Lower leg skin (tissue), 4 donors: Measurements from ENCODE around the gene RERE. TPM values are rescaled to one million over a fixed set of nuclear protein-coding genes. Genes with fewer than 3 reads are reported as not detected.
"Not testable (repeated sequence)": the region's sequence is repeated elsewhere in the genome, so short reads cannot be mapped to it uniquely, and the experiment has no call there.

Source experiments
- DNase-seq, 2 donors: peaks; one replicate each; pipeline ENCODE4 v3.0.0-alpha.2; 2019; ENCODE audit warnings: low spot score in 2 of 2
- H3K4me3 ChIP-seq: fragments of 200-600 bp; sonication (generic); 2 replicates; pipeline ENCODE4 v1.5.1; 2017; ENCODE audit warnings: mild to moderate bottlenecking, low read depth; ENCODE audit not compliant: poor library complexity, severe bottlenecking
- POLR2A ChIP-seq, 2 donors: fragments of 450-650 bp; IDR thresholded peaks; one replicate each; pipeline ENCODE4 v1.6.1; 2016 to 2017; ENCODE audit warnings: antibody characterized with exemption in 2 of 2, mild to moderate bottlenecking in 1 of 2, moderate library complexity in 1 of 2
- WGBS, 2 donors: methylation state at CpG; one replicate each; pipeline ENCODE4 v1.1.5; 2018; 5-methylcytosine and 5-hydroxymethylcytosine counted together
- intact Hi-C: fragments of 100-400 bp; cut with DNase I; formaldehyde crosslinking; loops from one replicate; pipeline ENCODE4 v1.15.0; 2023; ENCODE audit warnings: low total_unique reads
- total RNA-seq, 4 donors: library from RNA; depleted of rRNA; stranded (reverse); fragments of >200 nt; gene quantifications; one replicate each; pipeline ENCODE4 v1.1.0, GENCODE V29; 2016
- TF ChIP-seq, protein P1 (sequence below), 3 donors: fragments of 450-650 bp; IDR thresholded peaks; one replicate each; pipeline ENCODE4 v1.5.1; 2016; ENCODE audit warnings: antibody characterized with exemption in 3 of 3, mild to moderate bottlenecking in 3 of 3, moderate library complexity in 2 of 3

Gene RERE
- total RNA-seq, 4 donors from 2014 or later: 41.0 to 84.9 (median 76.8) TPM

DNA sequence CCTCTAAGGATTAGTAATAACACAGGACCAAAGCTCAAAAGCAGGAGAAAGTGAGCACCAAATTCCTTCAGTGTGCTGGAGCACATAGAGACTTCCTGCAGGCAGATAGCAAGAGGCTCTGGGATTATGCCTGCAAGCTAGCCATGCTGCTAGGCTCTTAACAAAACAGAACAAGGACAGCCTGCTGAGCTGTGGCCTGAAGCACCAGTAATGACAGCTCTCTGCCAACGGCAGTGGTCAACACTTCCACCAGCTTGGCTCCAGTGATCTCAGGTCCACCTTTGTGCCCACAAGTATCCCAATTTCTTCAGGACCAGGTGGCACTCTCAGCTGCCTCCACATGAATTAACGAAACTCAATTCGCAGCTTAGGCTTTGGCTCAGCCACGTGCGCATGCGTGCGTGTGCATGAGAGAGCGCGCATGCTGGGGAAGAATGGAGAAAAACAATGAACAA, 435.4 kb downstream of the RERE start:
- WGBS, 2 donors: 82 to 88% methylated on average over 9 of the region's 9 CpGs
- intact Hi-C loops: no loop called here
- peak in 1 of 2 donors; percentile 49 for DNase-seq
- TF ChIP-seq POLR2A (IDR thresholded peaks at IDR 0.05): no peak
- TF ChIP-seq, protein P1, sequence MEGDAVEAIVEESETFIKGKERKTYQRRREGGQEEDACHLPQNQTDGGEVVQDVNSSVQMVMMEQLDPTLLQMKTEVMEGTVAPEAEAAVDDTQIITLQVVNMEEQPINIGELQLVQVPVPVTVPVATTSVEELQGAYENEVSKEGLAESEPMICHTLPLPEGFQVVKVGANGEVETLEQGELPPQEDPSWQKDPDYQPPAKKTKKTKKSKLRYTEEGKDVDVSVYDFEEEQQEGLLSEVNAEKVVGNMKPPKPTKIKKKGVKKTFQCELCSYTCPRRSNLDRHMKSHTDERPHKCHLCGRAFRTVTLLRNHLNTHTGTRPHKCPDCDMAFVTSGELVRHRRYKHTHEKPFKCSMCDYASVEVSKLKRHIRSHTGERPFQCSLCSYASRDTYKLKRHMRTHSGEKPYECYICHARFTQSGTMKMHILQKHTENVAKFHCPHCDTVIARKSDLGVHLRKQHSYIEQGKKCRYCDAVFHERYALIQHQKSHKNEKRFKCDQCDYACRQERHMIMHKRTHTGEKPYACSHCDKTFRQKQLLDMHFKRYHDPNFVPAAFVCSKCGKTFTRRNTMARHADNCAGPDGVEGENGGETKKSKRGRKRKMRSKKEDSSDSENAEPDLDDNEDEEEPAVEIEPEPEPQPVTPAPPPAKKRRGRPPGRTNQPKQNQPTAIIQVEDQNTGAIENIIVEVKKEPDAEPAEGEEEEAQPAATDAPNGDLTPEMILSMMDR (IDR thresholded peaks at IDR 0.05): no peak
- no peak overlapping the region for H3K4me3 ChIP-seq

DNA sequence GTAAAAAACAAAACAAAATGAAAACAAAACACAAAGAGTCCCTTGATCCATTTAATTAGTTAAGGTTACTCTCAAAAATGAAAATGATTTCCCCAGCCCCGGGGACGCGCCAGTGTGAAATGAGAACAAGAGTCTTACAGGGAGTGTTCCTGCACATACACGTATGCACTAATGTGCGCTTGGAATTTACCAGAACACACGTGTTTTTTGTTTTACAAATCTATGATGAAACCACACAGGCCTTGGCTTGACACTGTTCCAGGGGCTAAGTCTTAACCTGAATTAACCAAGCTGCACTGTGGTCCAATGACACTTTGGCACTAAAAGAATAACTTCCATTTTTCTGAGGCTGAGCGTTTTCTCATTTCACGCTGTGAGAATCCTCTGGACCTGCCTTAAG, 435.8 kb downstream of the RERE start:
- intact Hi-C loops: no loop called here
- H3K4me3 ChIP-seq: no peak overlapping the region
- 44 to 47% methylated on average over 8 of the region's 8 CpGs for WGBS, 2 donors
- DNase-seq: peak in 1 of 2 donors; percentile 85
- no peak for TF ChIP-seq POLR2A (IDR thresholded peaks at IDR 0.05)
- TF ChIP-seq, protein P1 (IDR thresholded peaks at IDR 0.05): no peak

DNA sequence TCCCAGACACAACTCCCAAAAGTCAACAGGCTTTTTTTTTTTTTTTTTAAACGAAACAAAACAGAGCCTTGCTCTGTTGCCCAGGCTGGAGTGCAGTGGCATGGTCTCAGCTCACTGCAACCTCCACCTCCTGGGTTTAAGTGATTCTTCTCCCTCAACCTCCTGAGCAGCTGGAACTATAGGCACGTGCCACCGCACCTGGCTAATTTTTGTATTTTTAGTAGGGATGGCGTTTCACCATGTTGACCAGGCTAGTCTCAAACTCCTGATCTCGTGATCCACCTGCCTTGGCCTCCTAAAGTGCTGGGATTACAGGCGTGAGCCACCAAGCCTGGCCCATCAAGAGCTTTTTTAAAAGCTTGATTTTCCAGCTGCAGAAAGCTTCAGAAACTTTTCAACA, 437.1 kb downstream of the RERE start:
- H3K4me3 ChIP-seq, intact Hi-C loops: not testable (repeated sequence)
- WGBS, 2 donors: 87 to 91% methylated on average over 6 of the region's 6 CpGs
- peak in 1 of 2 donors; percentile 18 for DNase-seq

DNA sequence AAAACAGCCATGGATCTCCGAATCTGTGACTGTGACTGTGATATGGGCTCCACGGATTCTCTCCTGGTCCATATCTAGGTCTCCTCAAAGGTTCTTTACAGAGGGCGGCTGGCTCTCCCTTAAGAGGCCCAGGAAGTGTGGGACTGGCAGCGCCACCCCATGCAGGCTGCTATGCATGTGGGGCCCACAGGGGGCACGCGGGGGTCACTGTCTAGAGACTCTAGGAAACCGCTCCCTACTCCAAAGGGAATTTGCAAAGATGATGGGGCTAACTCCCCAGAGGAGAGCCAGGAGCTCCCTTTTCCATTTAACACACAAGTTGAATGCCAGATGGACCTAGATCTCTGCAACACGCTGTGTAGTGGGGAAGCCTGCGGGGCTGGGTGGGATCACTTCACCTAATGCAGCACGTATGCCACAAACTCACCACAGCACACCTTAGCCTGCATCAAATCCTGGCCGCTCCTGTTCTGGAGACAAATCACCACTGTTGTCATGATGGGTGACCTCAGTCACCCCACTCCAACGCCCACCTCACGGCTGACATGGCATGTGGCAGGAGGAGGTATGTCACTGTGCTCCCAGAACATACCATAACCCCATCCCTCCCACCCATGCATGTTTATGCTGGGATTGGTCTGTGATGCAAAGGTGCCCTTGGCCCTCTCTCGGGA, 437.8 kb downstream of the RERE start:
- WGBS, 2 donors: 80 to 89% methylated on average over 14 of the region's 14 CpGs
- TF ChIP-seq, protein P1 (IDR thresholded peaks at IDR 0.05): no peak
- TF ChIP-seq POLR2A (IDR thresholded peaks at IDR 0.05): no peak
- no peak overlapping the region for H3K4me3 ChIP-seq
- peak in 1 of 2 donors; percentile 77 for DNase-seq
- intact Hi-C loops: no loop called here

DNA sequence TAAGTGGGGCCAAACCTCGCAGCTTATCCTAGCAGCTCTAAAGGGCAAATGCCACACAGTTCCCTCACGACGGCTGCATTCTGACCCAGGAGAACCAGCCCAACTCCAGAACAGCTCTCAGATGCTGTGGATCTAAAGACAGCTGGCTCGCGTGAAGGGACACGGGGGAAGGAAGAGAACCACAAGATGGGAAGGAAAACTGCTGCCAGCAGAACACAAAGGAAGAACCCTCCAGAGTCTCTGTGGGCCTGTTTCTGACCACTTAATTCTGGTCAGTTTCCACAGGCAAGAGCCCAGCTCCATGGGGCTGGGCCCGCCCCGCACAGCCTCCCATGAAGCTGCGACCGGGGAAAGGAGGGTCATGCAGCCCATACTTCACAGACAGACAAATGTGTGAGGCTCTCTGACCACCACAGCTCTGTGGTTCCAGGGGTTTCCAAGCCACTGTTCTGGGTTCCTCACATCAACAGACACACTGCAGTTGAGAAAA, 438.4 kb downstream of the RERE start:
- 80 to 81% methylated on average over 10 of the region's 10 CpGs for WGBS, 2 donors
- TF ChIP-seq, protein P1 (IDR thresholded peaks at IDR 0.05): no peak
- TF ChIP-seq POLR2A (IDR thresholded peaks at IDR 0.05): no peak

DNA sequence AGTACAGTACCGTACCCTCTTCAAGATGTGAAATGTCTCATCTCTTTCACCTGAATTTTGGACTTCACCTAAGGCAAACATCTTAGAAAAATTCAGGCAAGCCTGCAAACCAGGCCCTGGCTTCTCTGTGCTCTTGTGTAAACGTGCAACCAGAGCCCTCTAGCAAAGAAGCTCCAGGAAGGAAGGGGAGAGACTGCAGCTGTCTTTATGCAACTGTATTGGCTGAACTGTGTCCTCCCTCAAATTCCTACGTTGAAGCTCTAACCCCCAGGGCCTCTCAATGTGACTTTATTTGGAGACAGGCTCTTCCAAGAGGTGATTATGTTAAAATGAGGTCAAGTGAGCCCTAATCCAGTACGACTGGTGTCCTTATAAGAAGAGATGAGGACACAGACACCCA, 439.3 kb downstream of the RERE start:
- no peak overlapping the region for H3K4me3 ChIP-seq
- WGBS, 2 donors: 34 to 37% methylated on average over 4 of the region's 4 CpGs
- TF ChIP-seq, protein P1 (IDR thresholded peaks at IDR 0.05): no peak
- no peak for TF ChIP-seq POLR2A (IDR thresholded peaks at IDR 0.05)
- intact Hi-C loops: no loop called here
- DNase-seq: peak in 1 of 2 donors; percentile 68

More for the DNA sequence above, 438.4 kb downstream of the RERE start:
- intact Hi-C loops: no loop called here
- peak in 1 of 2 donors; percentile 58 for DNase-seq
- no peak overlapping the region for H3K4me3 ChIP-seq
